A172 (cell line): Measurements from ENCODE around the gene EEF2K. TPM values are rescaled to one million over a fixed set of nuclear protein-coding genes. Genes with fewer than 3 reads are reported as not detected.

Source experiments
- DNase-seq: peaks from one replicate; pipeline ENCODE4 v3.0.0-alpha.2; 2015; ENCODE audit warnings: low spot score
- total RNA-seq: library from RNA; depleted of rRNA; stranded (reverse); fragments of >200 nt; shearing (Covaris generic); gene quantifications from 2 replicates; pipeline ENCODE4 v1.2.3, GENCODE V29; 2014

Gene EEF2K
- total RNA-seq, 1 experiment from 2014 or later: 9.2 TPM

DNA sequence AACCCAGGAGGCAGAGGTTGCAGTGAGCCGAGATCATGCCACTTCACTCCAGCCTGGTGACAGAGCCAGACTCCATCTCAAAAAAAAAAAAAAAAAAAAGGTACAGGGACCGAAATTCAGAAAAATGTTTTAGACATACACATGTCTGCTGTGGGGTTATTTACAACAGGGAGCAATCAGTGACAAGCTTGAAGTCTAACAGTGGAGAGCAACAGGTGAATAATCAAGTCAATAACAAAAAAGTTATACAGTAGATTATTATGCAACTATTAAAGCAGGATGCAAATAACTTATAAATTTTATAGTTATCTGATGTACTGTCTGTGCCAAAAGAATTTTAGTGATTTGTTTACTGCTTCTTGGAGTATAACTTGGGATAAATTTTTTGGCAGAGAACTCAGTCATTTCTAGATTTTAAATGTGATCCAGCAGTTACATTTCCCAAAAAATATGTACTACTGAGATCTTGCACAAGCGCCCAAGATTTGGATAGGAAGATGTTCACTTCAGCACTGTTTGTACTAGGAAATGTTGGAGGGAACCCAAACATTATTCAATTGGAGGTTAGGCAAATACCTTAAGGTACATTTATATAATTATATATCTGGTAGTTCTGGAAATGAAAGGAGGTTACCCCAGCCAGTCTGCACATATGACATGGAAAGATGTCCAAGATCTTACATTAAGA, 34.1 kb downstream of the EEF2K start:
- no peak for DNase-seq

DNA sequence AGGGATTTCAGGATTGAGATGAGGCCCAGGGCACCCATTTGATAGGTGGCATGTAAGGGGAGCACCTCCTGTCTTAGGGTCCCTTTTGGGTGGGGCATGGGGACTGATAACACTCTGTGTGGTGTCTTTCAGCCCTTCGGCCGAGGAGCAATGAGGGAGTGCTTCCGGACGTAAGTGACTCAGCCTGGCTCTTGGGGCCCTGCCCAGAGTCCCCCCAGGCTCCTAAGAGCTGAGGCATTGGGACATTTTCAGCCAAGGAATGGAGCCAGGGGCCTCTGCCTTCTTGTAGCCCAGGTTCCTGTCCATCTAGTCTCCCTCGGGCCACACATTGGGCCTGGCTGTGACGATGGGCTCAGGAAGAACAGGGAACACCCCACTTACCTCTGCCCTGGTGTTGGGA, 44.4 kb downstream of the EEF2K start:
- peak; percentile 59 for DNase-seq

DNA sequence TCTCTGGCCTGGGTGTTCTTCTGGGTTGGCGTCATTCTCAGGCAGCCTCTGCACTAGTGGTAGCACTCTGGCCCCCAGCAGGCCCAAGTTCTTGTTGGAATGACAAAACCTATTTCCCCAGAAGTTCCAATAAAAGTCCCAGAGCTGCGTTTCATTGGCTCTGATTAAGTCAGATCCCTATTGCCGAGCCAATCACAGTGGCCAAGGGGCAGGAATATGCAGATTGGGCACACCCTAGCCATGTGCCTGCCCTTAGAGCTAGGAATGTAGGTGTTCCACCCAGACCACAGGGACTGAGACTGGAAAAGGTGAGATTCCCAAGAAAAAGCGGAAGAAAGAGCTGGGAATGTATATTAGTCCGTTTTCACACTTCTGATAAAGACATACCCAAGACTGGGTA, 46.2 kb downstream of the EEF2K start:
- DNase-seq: no peak

DNA sequence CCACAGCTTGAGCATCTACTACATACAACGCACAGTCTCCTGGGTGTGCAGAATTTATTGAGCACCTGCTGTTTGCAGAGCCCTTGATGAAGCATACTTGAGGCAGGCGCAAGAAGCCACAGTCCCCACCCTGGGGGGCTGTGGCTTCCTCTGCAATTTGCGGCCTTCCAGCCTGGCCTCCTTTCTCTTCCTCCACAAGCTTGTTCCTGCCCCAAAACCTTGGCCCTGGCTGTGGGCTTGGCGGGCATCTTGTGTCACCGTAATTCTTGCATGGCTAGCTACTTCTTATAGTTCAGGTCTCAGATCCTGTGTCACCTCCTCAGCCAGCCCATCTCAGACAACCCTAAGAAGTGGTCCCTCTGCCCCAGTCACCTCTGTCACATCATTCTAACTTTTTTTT, 47.2 kb downstream of the EEF2K start:
- DNase-seq: no peak

DNA sequence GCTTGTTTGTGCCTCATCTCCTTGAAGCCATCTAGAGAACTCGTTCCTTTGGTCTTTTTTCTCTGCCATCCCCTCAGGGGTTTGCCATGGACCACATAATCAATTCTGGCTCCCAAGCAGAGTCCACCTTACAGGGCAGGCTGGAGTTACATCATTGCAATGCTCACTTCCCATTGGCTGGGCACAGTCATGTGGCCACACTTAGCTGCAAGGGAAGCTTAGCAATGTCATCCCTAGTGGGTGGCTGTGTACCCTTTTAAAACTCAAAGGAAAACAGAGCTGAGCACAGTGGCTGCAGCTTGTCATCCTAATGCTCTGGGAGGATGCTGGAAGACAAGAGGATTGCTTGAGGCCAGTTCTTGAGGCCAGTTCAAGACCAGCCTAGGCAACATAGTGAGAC, 49.3 kb downstream of the EEF2K start:
- no peak for DNase-seq

DNA sequence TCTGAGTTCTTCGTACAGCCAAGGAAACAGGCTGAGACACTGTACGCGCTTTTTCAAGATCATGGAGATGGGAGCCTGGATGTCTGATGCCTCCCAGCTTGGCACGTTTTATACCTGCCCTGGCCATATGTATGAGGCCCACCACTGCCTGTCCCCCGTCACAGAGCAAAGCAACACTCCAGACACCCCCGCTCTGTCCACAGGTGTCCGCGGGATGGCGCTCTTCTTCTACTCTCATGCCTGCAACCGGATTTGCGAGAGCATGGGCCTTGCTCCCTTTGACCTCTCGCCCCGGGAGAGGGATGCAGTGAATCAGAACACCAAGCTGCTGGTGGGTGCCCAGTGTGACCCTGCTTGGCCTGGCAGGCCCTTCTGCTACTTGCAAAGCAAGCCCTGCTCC, 51.4 kb downstream of the EEF2K start:
- no peak for DNase-seq

DNA sequence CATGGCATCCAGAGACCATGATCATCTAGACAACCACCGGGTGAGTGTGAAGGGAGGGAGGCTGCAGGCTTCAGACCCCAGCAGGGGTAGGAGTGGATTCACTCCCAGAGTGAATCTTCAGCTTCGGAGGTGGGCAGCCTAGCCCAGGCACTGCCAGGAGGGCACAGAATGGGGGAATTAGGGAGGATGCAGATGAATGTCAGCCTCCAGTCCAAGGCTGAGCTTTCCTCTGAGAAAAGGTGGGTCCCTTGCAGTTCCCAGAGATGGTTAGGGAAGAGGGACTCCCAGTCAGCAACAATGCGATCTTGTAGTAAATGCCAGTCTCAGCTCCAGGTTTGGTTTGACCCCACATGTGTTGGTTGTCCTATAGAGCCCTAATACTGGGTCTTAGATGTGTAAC, 54.4 kb downstream of the EEF2K start:
- no peak for DNase-seq

DNA sequence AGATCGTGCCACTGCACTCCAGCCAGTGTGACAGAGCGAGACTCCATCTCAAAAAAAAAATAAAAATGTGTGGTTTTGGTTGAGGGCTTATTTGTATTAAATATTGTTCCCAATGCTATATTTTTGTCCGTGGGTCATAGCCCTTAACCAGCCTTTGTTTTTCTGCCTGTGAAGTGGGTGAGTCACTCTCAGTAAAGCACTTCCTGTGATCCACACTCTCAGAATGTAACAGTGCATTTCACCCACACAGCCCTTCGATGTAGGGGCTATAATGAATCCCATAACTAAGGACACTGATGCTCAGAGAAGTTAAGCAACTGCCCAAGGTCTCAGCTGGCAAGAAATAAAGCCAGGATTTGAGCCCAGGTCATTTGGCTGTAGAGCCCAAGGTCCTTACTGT, 56.4 kb downstream of the EEF2K start:
- no peak for DNase-seq

DNA sequence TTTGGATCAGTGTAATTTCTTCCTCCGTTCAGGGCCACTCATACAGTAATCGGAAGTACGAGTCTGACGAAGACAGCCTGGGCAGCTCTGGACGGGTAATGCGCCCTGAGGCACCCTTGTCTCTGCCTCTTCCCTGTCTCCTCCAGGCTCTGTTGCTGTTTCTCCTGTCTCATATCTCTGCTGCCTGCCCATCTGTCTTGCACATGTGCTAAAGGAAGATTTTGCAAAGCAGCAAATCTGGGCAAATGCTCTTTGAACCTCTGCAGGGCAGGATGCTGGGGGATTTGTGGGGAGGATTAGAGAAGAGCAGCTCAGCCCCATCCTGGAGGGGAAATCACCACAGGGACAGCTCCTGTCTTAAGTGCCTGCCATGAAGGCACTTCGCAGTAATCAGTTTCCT, 58.7 kb downstream of the EEF2K start:
- DNase-seq: no peak

DNA sequence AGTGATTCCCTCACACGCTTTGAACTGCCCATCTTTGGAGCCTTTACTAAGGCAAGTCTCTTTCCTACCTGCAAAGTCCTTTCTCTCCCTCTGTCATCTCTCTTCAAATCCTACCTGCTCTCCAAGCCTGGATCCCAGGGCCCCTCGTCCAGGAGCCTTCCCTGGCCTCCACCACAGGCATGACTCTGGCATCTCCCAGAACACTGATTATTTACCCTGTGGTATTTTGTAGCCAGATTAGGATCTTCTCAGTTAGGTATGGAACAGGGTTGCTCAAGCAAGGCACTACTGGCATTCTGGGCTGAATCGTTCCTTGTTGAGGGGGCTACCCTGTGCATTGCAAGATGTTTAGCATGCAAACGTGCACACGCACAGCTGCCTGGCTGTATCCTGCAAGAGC, 59.3 kb downstream of the EEF2K start:
- DNase-seq: no peak

DNA sequence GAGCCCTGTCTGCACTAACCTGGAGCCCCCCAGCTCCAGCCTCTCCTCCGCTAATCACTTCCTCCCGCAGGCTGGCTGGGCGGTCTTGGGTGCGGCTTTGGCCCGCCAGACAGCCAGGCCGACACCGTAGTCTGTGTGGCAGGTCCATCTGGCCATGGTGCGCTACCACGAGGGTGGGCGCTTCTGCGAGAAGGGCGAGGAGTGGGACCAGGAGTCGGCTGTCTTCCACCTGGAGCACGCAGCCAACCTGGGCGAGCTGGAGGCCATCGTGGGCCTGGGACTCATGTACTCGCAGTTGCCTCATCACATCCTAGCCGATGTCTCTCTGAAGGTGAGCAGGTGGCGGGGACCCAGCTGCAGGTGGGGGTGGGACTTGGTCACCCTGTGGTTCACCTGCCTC, 60.5 kb downstream of the EEF2K start:
- no peak for DNase-seq

DNA sequence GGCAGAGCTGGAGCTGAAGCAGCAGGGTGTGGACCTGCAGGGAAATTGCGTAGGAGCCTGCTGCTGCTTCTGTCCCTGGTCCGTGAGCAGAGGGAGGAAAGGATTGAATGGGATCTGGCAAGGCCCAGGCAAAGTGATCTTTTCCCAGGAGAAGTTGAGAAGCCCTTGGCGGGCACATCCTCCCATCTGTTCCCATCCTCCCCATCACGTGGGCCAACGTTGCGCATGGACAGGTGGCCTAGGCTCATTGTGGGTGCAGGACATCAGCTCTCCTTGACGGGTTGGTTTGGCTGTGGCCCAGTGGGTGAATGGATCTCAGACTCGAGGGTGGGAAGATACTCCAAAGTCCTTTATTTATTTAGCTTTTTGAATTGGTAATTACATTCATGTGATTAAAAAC, 61.7 kb downstream of the EEF2K start:
- no peak for DNase-seq

DNA sequence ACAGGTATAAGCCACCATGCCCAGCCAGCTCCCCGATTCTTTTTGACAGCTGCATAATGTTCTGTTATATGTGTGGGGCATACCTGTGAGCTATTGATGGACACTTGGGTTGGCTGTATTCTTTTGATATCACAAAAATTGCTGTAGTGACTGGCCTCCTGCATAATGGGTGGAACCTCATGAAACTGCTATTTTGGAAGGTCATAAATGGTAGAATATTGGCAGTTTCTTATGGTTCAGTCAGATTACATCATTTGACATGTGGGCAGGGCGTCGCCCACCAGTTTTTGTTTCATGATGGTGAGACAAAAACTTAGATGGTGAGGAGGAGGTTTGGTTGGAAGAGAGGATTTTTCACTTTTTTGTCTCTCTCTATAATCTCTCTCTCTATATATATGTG, 64.4 kb downstream of the EEF2K start:
- DNase-seq: no peak

DNA sequence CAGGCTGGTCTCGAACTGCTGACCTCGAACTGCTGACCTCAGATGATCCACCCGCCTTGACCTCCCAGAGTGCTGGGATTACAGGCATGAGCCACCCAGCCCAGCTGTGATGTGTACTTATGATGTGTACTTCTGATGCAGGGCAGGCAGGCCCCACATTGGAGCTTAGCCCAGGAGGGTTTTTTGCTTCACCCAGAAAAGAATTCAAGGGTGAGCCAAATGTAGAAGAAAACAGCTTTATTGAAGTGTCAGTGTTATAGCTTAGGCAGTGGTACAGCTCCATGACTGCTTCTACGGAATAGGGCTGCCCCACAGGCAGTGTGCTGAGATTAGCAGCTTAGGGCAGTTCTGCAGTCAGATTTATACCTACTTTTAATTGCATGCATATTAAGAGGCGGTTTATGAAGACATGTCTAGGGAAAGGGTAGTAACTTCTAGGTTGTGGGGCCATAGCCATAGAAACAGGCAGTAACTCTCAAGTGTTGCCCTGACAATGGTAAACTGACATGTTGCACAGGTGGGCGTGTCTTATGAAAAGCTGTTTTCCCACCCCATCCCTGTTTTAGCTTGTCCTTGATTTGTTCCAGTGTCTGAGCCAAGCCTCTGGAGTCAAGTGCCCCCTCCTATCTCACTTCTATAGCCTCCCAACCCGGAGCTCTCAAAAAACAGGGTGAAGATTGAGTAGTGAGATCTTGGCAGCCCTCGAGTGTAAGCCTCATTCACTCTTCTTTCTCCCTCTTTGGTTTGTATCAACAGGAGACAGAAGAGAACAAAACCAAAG, 67.0 kb downstream of the EEF2K start:
- DNase-seq: no peak

DNA sequence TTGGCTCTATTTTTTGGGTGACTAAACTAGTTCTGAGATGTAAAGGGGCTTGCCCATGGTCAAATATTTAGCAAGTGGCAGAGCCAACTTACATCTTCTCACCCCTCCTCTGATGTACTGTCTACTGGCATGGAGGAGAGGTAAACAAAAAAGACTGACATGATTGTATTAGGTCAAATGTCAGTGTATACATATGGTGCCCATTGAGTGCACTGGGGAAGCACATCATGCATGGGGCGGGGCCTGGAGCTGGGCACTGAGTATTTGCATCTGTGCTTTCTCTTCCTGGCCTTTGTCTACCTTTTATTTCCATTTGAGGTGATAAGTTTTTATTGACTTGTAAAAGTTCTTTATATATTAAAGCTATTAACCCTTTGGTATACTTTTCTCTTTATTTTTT, 68.8 kb downstream of the EEF2K start:
- DNase-seq: no peak

DNA sequence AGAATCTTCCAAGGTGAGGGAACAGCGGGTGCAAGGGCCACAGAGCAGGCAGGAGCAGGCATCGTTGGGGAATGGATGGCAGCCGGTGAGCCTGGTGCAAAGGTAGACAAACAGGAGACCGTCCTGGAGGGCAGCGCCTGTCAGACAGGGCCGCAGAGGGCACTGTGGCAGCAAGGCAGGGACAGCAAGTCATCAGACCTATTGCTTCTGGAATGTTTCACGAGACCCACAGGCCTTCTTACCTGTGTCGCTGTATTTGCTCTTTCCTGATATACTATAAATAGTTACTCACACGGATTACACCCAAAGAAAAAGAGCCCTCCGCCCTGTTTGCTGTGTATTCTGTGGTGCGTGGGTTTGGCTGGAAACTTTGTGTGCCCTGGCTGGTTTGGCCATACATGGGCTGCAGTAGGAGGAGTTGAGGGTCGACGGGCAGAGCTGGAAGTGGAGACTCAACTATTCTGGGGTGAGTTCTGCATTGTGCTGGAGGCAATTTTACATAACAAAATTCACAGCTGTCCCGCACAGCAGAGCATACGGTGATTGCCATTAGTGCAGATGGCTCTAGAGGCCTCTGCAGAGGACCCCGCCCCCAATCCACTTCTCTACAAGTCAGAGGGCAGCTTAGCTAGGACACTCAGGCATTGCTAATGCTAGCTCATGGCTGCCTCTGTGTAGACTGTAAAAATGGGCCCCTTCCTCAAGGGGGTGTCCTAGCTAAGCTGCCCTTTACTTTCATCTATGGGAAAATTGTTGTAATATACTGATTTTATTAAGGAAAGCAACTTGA, 72.6 kb downstream of the EEF2K start:
- no peak for DNase-seq

DNA sequence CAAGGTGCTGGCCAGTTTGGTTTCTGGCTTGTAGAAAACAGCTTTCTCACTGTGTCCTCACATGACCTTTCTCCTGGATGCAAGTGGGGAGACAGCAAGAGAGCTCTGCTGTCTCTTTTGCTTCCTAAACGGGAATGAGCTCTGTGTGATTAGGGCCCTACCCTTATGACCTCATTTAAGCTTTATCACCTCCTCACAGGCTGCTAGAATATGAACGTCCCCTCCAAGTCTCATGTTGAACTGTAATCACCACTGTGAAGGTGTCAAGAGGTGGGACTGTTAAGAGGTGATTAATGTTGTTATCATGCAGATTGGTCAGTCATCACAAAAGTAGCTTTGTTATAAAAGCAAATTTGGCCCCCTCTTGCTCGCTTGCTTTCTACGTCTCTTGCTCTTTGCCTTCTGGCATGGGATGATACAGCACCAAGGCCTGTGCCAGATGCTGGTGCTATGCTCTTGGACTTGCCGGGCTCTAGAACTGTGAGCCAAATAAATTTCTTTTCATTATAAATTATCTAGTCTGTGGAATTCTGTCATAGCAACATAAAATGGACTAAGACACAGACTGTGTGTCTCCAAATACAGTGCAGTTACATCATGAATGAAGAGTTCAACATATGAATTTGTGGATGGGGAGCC, 76.3 kb downstream of the EEF2K start:
- no peak for DNase-seq

DNA sequence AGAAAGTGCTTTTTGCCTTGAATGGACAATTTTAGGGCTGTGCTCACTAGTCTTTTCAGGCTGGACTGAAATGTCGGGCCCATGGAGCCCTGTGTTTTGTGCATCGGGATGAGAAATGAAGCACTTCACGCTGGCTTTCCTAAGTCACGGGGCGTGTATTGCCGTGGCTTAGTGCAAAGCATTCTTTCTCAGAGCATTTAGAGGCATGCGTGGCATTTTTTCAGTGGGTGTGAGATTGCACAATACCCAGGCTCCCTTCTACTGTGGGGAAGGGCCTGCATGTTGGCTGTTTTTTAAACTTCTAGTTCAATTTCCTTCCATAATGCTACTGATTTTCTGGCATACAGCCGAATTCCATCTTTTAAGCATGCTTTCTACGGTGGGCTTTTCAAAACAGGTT, 78.6 kb downstream of the EEF2K start:
- no peak for DNase-seq

DNA sequence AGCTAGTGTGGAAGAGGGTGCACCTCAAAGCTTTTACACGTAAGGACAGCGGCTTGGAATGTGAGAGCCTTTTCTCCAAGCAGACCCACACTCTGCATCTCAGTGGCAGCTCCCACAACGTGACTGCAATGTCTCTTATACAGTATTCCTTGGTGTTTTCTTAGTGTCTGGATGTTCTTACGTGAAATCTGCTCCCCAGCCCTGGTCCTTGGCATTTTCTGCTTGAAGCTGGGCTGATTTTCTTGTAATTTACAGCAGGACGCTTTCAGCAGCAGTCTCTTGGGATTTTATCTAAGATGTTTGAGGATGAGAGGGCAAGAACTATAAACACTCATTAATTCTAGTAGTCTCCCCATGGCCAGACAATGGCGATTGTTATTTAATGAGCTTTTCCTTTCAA, 79.0 kb downstream of the EEF2K start:
- DNase-seq: no peak

DNA sequence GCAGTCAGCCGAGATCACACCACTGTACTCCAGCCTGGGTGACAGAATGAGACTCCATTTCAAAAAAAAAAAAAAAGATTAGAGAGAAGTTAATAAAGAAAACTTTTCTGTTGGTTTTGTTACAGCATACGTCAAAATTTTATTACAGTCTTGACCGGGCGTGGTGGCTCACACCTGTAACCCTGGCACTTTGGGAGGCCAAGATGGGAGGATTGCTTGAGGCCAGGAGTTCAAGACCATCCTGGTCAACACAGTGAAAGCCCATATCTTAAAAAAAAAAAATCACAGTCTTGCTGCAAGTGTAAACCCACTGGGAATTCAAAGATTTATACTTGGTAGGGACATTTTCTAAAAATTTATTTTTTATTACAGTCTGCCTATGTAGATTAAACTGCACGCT, 84.9 kb downstream of the EEF2K start:
- DNase-seq: no peak

DNA sequence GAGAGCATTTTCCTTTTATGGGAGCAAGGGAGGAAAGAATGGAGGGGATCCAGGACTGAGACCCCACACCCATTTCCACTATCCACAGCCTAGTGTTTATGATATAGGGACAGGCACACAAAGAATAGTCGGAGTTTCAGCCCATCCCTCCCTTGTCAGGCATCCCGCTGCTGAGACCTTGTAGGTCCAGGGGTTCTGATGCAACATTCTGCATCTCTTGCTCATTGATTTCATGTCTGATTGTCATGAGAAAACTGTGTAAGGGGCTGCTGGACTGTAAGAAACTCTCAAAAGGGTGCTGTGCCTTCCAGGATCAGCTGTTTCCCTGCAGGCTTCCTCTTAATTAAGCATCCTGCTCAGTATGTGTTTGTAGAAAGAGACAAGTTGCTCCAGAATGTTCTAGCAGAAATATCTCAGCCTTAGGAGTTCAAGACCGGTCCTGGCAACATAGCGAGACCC, 85.8 kb downstream of the EEF2K start:
- no peak for DNase-seq

DNA sequence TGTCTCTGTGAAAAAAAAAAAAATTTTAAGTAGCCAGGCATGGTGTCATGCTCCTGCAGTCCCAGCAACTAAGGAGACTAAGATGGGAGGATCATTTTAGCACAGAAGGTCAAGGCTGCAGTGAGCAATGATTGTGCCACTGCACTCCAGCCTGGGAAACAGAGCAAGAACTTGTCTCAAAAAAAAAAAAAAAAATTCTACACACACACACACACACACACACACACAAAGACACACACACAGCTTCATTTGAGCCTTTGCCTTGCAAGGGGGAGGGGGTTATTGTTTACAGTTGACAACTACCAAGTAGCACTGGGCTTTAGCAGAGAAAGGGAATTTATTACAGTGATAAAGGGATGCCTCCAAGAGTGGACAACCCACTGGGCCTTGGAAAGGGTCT, 86.2 kb downstream of the EEF2K start:
- no peak for DNase-seq
